IMR-90 (cell line): ENCODE measurements around the gene DNAH9. TPM values are rescaled to one million over a fixed set of nuclear protein-coding genes. Genes with fewer than 3 reads are reported as not detected.

Source experiments
- ATAC-seq: fragments of 200-7000 bp; cut with Tn5 transposase; 2 replicates; pipeline ENCODE4 v1.9.1; 2020; ENCODE audit warnings: low read depth, mild to moderate bottlenecking, moderate library complexity
- BruUV-seq: library from RNA; stranded (reverse); fragments of 400-500 nt; replicated peaks from 2 replicates; lab custom pipeline; 2021; lab: Mats Ljungman, UMichigan
- CTCF ChIA-PET: fragments of 300-600 bp; formaldehyde crosslinking; extraction: SDS; loops from one replicate; lab custom pipeline; 2021; ENCODE audit warnings: antibody characterized with exemption; lab: Yijun Ruan, JAX
- POLR2A ChIA-PET: fragments of 300-600 bp; sonication (Branson Sonifier 250); formaldehyde crosslinking; loops from one replicate; lab custom pipeline; 2022; ENCODE audit warnings: antibody characterized with exemption; ENCODE audit not compliant: unreplicated experiment; lab: Charles Lee
- DNase-seq: peaks from one replicate; pipeline ENCODE4 v3.0.0; 2013
- H2AFZ ChIP-seq: replicated peaks from 2 replicates; pipeline ENCODE3; 2013; ENCODE audit warnings: low read length, mild to moderate bottlenecking; ENCODE audit not compliant: poor library complexity
- H2AK5ac ChIP-seq: 2 replicates; pipeline ENCODE4 v1.6.1; 2013; ENCODE audit warnings: low read depth, low read length, inconsistent platforms
- H2AK9ac ChIP-seq: replicated peaks from 2 replicates; pipeline ENCODE3; 2013; ENCODE audit warnings: mild to moderate bottlenecking, low read depth, low read length, moderate library complexity; ENCODE audit not compliant: poor library complexity
- H2BK120ac ChIP-seq: 2 replicates; pipeline ENCODE4 v1.6.1; 2013; ENCODE audit warnings: low read depth, low read length, inconsistent platforms
- H2BK15ac ChIP-seq: 3 replicates; pipeline ENCODE4 v1.6.1; 2013; ENCODE audit warnings: low read depth, low read length, inconsistent platforms
- H2BK20ac ChIP-seq: 2 replicates; pipeline ENCODE4 v1.6.1; 2013; ENCODE audit warnings: low read depth, mild to moderate bottlenecking, inconsistent platforms, low read length, moderate library complexity
- H2BK5ac ChIP-seq: 2 replicates; pipeline ENCODE4 v1.6.1; 2013; ENCODE audit warnings: mild to moderate bottlenecking, low read depth, low read length, inconsistent platforms; ENCODE audit not compliant: poor library complexity, severe bottlenecking
- H3K14ac ChIP-seq: replicated peaks from 2 replicates; pipeline ENCODE4 v1.6.1; 2013; ENCODE audit warnings: low read depth, low read length, inconsistent platforms
- H3K18ac ChIP-seq: 2 replicates; pipeline ENCODE4 v1.6.1; 2013; ENCODE audit warnings: low read depth, low read length, control low read depth
- H3K23ac ChIP-seq: 2 replicates; pipeline ENCODE4 v1.6.1; 2013; ENCODE audit warnings: low read depth, low read length, inconsistent platforms
- H3K27ac ChIP-seq: 2 replicates; pipeline ENCODE4 v1.5.1; 2013; ENCODE audit warnings: mild to moderate bottlenecking, control low read depth, low read length; ENCODE audit not compliant: insufficient read depth
- H3K27me3 ChIP-seq: 2 replicates; pipeline ENCODE4 v1.6.1; 2013; ENCODE audit warnings: low read length; ENCODE audit not compliant: control insufficient read depth, insufficient read depth
- H3K36me3 ChIP-seq: 2 replicates; pipeline ENCODE4 v1.6.1; 2013; ENCODE audit warnings: low read length, mixed read lengths; ENCODE audit not compliant: control insufficient read depth, insufficient read depth
- H3K4ac ChIP-seq: 2 replicates; pipeline ENCODE4 v1.6.1; 2013; ENCODE audit warnings: low read depth, low read length, inconsistent platforms
- H3K4me1 ChIP-seq: 2 replicates; pipeline ENCODE4 v1.6.1; 2013; ENCODE audit warnings: low read length, mixed read lengths; ENCODE audit not compliant: control insufficient read depth, insufficient read depth
- H3K4me2 ChIP-seq: 2 replicates; pipeline ENCODE4 v1.6.1; 2013; ENCODE audit warnings: low read depth, mild to moderate bottlenecking, control low read depth, low read length, moderate library complexity
- H3K4me3 ChIP-seq: 2 replicates; pipeline ENCODE4 v1.5.1; 2013; ENCODE audit warnings: low read depth, mild to moderate bottlenecking, control low read depth, low read length, moderate library complexity; ENCODE audit not compliant: insufficient read depth
- H3K56ac ChIP-seq: 2 replicates; pipeline ENCODE4 v1.6.1; 2013; ENCODE audit warnings: low read length, inconsistent platforms; ENCODE audit not compliant: insufficient read depth; ENCODE audit errors: extremely low read depth
- H3K79me1 ChIP-seq, 2 experiments: 2 replicates each; pipeline ENCODE4 v1.6.1; 2013; ENCODE audit warnings: low read length in 2 of 2, inconsistent platforms in 1 of 2, low read depth in 1 of 2
- H3K9ac ChIP-seq: 2 replicates; pipeline ENCODE4 v1.6.1; 2013; ENCODE audit warnings: low read depth, low read length, control low read depth
- H3K9me1 ChIP-seq: 2 replicates; pipeline ENCODE4 v1.6.1; 2013; ENCODE audit warnings: low read length, inconsistent platforms; ENCODE audit not compliant: insufficient read depth
- H3K9me3 ChIP-seq: 2 replicates; pipeline ENCODE4 v1.6.1; 2013; ENCODE audit warnings: low read length; ENCODE audit not compliant: control insufficient read depth, insufficient read depth
- H4K20me1 ChIP-seq: 2 replicates; pipeline ENCODE4 v1.6.1; 2013; ENCODE audit warnings: low read length, inconsistent platforms; ENCODE audit not compliant: insufficient read depth
- H4K5ac ChIP-seq: 2 replicates; pipeline ENCODE4 v1.6.1; 2013; ENCODE audit warnings: mild to moderate bottlenecking, low read depth, low read length, control low read depth
- H4K8ac ChIP-seq, 2 experiments: 2 replicates each; pipeline ENCODE4 v1.6.1; 2013; ENCODE audit warnings: low read depth in 2 of 2, low read length in 2 of 2, control low read depth in 1 of 2, inconsistent platforms in 1 of 2
- H4K91ac ChIP-seq: 2 replicates; pipeline ENCODE4 v1.6.1; 2013; ENCODE audit warnings: low read depth, low read length, inconsistent platforms; ENCODE audit not compliant: insufficient read depth
- BHLHE40 ChIP-seq: fragments of 150-350 bp; IDR thresholded peaks from 2 replicates; pipeline ENCODE4 v1.6.1; 2016; ENCODE audit warnings: mild to moderate bottlenecking, low read depth, low read length
- CEBPB ChIP-seq: IDR thresholded peaks from 2 replicates; pipeline ENCODE4 v1.6.1; 2012; ENCODE audit warnings: low read depth, low read length, improper control_type of control experiment
- CHD1 ChIP-seq: IDR thresholded peaks from 2 replicates; pipeline ENCODE4 v1.6.1; 2012; ENCODE audit warnings: low read depth, low read length, improper control_type of control experiment
- CTCF ChIP-seq: conservative IDR thresholded peaks from 2 replicates; pipeline ENCODE4 v1.5.1; 2012; ENCODE audit warnings: mild to moderate bottlenecking, low read depth, low read length, improper control_type of control experiment
- ELK1 ChIP-seq: fragments of 150-350 bp; IDR thresholded peaks from 2 replicates; pipeline ENCODE4 v1.6.1; 2016; ENCODE audit warnings: low read depth, mild to moderate bottlenecking, low read length, moderate library complexity, borderline replicate concordance
- FOS ChIP-seq: fragments of 150-350 bp; IDR thresholded peaks from 2 replicates; pipeline ENCODE4 v1.6.1; 2016; ENCODE audit warnings: low read depth, low read length
- MAFK ChIP-seq: IDR thresholded peaks from 2 replicates; pipeline ENCODE4 v1.6.1; 2012; ENCODE audit warnings: low read depth, low read length, improper control_type of control experiment
- MAZ ChIP-seq: IDR thresholded peaks from 2 replicates; pipeline ENCODE4 v1.6.1; 2012; ENCODE audit warnings: low read depth, mild to moderate bottlenecking, low read length, improper control_type of control experiment, moderate library complexity, borderline replicate concordance
- MXI1 ChIP-seq: IDR thresholded peaks from 2 replicates; pipeline ENCODE4 v1.6.1; 2012; ENCODE audit warnings: low read depth, mild to moderate bottlenecking, low read length, moderate library complexity, borderline replicate concordance
- NFE2L2 ChIP-seq: fragments of 150-350 bp; IDR thresholded peaks from 2 replicates; pipeline ENCODE4 v1.6.1; 2016; ENCODE audit warnings: low read depth, mild to moderate bottlenecking, low read length
- POLR2A ChIP-seq: IDR thresholded peaks from 2 replicates; pipeline ENCODE4 v1.6.1; 2012; ENCODE audit warnings: mild to moderate bottlenecking, low read depth, low read length
- RAD21 ChIP-seq: IDR thresholded peaks from 2 replicates; pipeline ENCODE4 v1.6.1; 2012; ENCODE audit warnings: low read length, improper control_type of control experiment
- RCOR1 ChIP-seq: IDR thresholded peaks from 2 replicates; pipeline ENCODE4 v1.6.1; 2012; ENCODE audit warnings: mild to moderate bottlenecking, low read length, improper control_type of control experiment; ENCODE audit not compliant: insufficient replicate concordance
- RFX5 ChIP-seq: IDR thresholded peaks from 2 replicates; pipeline ENCODE4 v1.8.0; 2012; ENCODE audit warnings: low read depth, mild to moderate bottlenecking, low read length, moderate library complexity
- SMC3 ChIP-seq: fragments of 150-350 bp; IDR thresholded peaks from 2 replicates; pipeline ENCODE4 v1.6.1; 2016; ENCODE audit warnings: low read depth, mild to moderate bottlenecking, antibody characterized with exemption, low read length, moderate library complexity
- USF2 ChIP-seq: fragments of 150-350 bp; IDR thresholded peaks from 2 replicates; pipeline ENCODE4 v1.6.1; 2017; ENCODE audit warnings: mild to moderate bottlenecking, antibody characterized with exemption, low read length, low read depth
- WGBS, 2 experiments: methylation state at CpG; one replicate each; pipeline versions ENCODE4 v1.1.5 to v1.1.7; 2013; ENCODE audit warnings: missing lambda C conversion rate in 2 of 2; ENCODE audit not compliant: insufficient read length in 1 of 2; ENCODE audit errors: extremely low coverage in 2 of 2; 5-methylcytosine and 5-hydroxymethylcytosine counted together
- dilution Hi-C: fragments of 300-500 bp; cut with HindIII; formaldehyde crosslinking; loops from one replicate; pipeline ENCODE4 v1.14.3; 2018; ENCODE audit warnings: low sequenced_read_pairs; ENCODE audit not compliant: unreplicated experiment
- in situ Hi-C: fragments of 300-500 bp; cut with MboI; formaldehyde crosslinking; loops from 3 replicates; pipeline ENCODE4 v1.14.3; 2019; ENCODE audit warnings: low sequenced_read_pairs, inconsistent platforms, mixed read lengths
- intact Hi-C: fragments of 100-400 bp; cut with micrococcal nuclease; formaldehyde crosslinking; loops from 2 replicates; pipeline ENCODE4 v1.10.0; 2022
- polyA plus RNA-seq, 3 experiments: library from polyadenylated mRNA; depleted of rRNA; stranded (reverse); fragments of >200 nt; gene quantifications; 2 replicates each; pipeline ENCODE4 v1.2.3, GENCODE V29; 2012; ENCODE audit warnings: low replicate concordance in 1 of 3
- total RNA-seq: library from RNA; depleted of rRNA; stranded (reverse); fragments of >200 nt; gene quantifications from 2 replicates; pipeline ENCODE4 v1.2.3, GENCODE V29; 2012

The DNAH9 gene
- total and polyA plus RNA-seq, 2 of the 4 experiments (the other 2 are of a cell fraction): not detected

GRCh38 chr17:11786711-11787438 lies 188.6 kb downstream of the DNAH9 start:
- ATAC-seq (no peak), DNase-seq (no peak)
- Histone ChIP-seq H4K20me1 (no peaks in the 10 kb centered on the region), H3K36me3 (no peaks in the 10 kb centered on the region), H3K9ac (no peak overlapping the region), H4K91ac (no peak overlapping the region), H2AK9ac (no peak overlapping the region), H3K9me1 (no peaks in the 10 kb centered on the region), H3K79me1 (no peaks in the 10 kb centered on the region), H3K56ac (no peak overlapping the region), H3K4me2 (no peak overlapping the region), H2BK120ac (no peak overlapping the region), H2BK15ac (no peak overlapping the region), H2BK5ac (no peak overlapping the region), H4K5ac (no peak overlapping the region), H3K27ac (no peak overlapping the region), H4K8ac (no peak overlapping the region), H3K27me3 (no peaks in the 10 kb centered on the region), H3K4me1 (no peaks in the 10 kb centered on the region), H3K4me3 (no peak overlapping the region), H2BK20ac (no peak overlapping the region), H3K4ac (no peak overlapping the region), H2AK5ac (no peak overlapping the region), H3K18ac (no peak overlapping the region), H3K9me3 (peaks cover 19% of the 10 kb centered on the region), H3K23ac (no peak overlapping the region), H2AFZ (no peak overlapping the region), H3K14ac (no peak overlapping the region)
- POLR2A ChIA-PET: no interaction called here
- TF ChIP-seq ELK1: no peak
- TF ChIP-seq MAZ: no peak
- TF ChIP-seq SMC3: no peak
- TF ChIP-seq BHLHE40: no peak
- TF ChIP-seq RFX5: no peak
- TF ChIP-seq RCOR1: no peak
- TF ChIP-seq NFE2L2: no peak
- TF ChIP-seq CTCF: no peak
- TF ChIP-seq FOS: no peak
- TF ChIP-seq MAFK: no peak
- no peak for TF ChIP-seq MXI1
- TF ChIP-seq USF2: no peak
- no peak for TF ChIP-seq CHD1
- no peak for TF ChIP-seq CEBPB
- TF ChIP-seq RAD21: no peak
- no peak for TF ChIP-seq POLR2A
- BruUV-seq: no TSS peak
- CTCF ChIA-PET: no interaction called here
- in situ Hi-C loops: no loop called here
- intact Hi-C loops: no loop called here
- 37% methylated on average over 3 of the region's 9 CpGs; no CpG with 5 or more reads in 1 of the 2 experiments for WGBS, 2 experiments
- dilution Hi-C loops: no loop called here
